Stomach (tissue), 4 donors: ENCODE results near the gene TRPV3.

Source experiments
- EP300 ChIP-seq: sonication (generic); formaldehyde crosslinking; IDR thresholded peaks from one replicate; pipeline ENCODE4 v1.6.1; 2017; ENCODE audit warnings: antibody characterized with exemption
- POLR2A ChIP-seq, 4 donors: fragments of 450-650 bp; IDR thresholded peaks; one replicate each; pipeline ENCODE4 v1.6.1; 2016; ENCODE audit warnings: antibody characterized with exemption in 4 of 4, control low read depth in 2 of 4, mild to moderate bottlenecking in 1 of 4, moderate library complexity in 1 of 4
- TF ChIP-seq, protein P1 (sequence below), 7 experiments: fragments of 450-650 bp in 4 of 7; fragments of 200-600 bp in 3 of 7; sonication (generic) in 3 of 7; IDR thresholded peaks; one replicate each; pipeline ENCODE4 v1.5.1; 2016 to 2019; ENCODE audit warnings: antibody characterized with exemption in 7 of 7, control low read depth in 2 of 7, mild to moderate bottlenecking in 1 of 7

DNA sequence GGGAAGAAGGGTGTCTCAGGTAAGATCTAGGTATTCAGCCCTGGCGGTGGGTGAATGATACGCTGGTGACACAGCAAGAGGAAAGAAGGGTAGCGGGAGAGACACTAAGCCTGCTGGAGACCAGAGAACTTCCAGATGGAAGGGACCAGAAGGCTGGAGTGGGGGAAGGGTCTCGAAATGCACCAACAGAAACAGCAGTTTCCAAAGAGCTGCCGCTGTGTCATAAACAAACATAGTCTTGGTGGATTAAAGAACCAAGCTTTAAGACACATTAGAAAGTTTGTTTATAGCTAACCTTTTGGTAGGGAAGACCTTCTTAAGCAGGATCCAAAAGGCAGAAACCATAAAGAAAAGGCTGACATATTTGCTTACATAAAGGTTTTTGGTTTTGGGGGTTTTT, 20.9 kb downstream of the TRPV3 start:
- TF ChIP-seq POLR2A (IDR thresholded peaks at IDR 0.05) (no peak), EP300 (no peak)
- TF ChIP-seq, protein P1, sequence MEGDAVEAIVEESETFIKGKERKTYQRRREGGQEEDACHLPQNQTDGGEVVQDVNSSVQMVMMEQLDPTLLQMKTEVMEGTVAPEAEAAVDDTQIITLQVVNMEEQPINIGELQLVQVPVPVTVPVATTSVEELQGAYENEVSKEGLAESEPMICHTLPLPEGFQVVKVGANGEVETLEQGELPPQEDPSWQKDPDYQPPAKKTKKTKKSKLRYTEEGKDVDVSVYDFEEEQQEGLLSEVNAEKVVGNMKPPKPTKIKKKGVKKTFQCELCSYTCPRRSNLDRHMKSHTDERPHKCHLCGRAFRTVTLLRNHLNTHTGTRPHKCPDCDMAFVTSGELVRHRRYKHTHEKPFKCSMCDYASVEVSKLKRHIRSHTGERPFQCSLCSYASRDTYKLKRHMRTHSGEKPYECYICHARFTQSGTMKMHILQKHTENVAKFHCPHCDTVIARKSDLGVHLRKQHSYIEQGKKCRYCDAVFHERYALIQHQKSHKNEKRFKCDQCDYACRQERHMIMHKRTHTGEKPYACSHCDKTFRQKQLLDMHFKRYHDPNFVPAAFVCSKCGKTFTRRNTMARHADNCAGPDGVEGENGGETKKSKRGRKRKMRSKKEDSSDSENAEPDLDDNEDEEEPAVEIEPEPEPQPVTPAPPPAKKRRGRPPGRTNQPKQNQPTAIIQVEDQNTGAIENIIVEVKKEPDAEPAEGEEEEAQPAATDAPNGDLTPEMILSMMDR (IDR thresholded peaks at IDR 0.05), result no peak
